HG03442 (cell line): ENCODE measurements around the gene DAAM1.

ENCODE experiments used
- ATAC-seq: cut with Tn5 transposase; IDR thresholded peaks from one replicate; pipeline ENCODE4 v1.9.1; 2021; ENCODE audit warnings: mild to moderate bottlenecking, moderate library complexity; ENCODE audit not compliant: unreplicated experiment

Gene DAAM1

GRCh38 chr14:59281609-59282377 lies 93.3 kb downstream of the DAAM1 start:
- no peak for ATAC-seq

GRCh38 chr14:59282378-59282765 lies 93.9 kb downstream of the DAAM1 start:
- ATAC-seq: no peak

- ATAC-seq: no peak
Observed at GRCh38 chr14:59283361-59283760, 94.9 kb downstream of the DAAM1 start.

- no peak for ATAC-seq
Observed at GRCh38 chr14:59284059-59284458, 95.6 kb downstream of the DAAM1 start.

- no peak for ATAC-seq
Observed at GRCh38 chr14:59292028-59292427, 103.6 kb downstream of the DAAM1 start.

- ATAC-seq: no peak
Observed at GRCh38 chr14:59292921-59293534, 104.6 kb downstream of the DAAM1 start.

GRCh38 chr14:59293935-59294661 lies 105.6 kb downstream of the DAAM1 start:
- ATAC-seq: no peak

- ATAC-seq: no peak
Observed at GRCh38 chr14:59294662-59294992, 106.2 kb downstream of the DAAM1 start.

- ATAC-seq: no peak
Observed at GRCh38 chr14:59295951-59296350, 107.5 kb downstream of the DAAM1 start.

- ATAC-seq: no peak
Observed at GRCh38 chr14:59296508-59296907, 108.0 kb downstream of the DAAM1 start.

GRCh38 chr14:59297071-59297776 lies 108.8 kb downstream of the DAAM1 start:
- ATAC-seq: no peak

GRCh38 chr14:59299731-59300130 lies 111.3 kb downstream of the DAAM1 start:
- ATAC-seq: no peak

- ATAC-seq: peak; percentile 82
Observed at GRCh38 chr14:59301354-59301753, 112.9 kb downstream of the DAAM1 start.

GRCh38 chr14:59302313-59302712 lies 113.8 kb downstream of the DAAM1 start:
- ATAC-seq: no peak

- no peak for ATAC-seq
Observed at GRCh38 chr14:59303216-59303615, 114.7 kb downstream of the DAAM1 start.

- no peak for ATAC-seq
Observed at GRCh38 chr14:59305231-59305630, 116.8 kb downstream of the DAAM1 start.

GRCh38 chr14:59305836-59306555 lies 117.5 kb downstream of the DAAM1 start:
- no peak for ATAC-seq

- no peak for ATAC-seq
Observed at GRCh38 chr14:59306775-59307174, 118.3 kb downstream of the DAAM1 start.

- ATAC-seq: no peak
Observed at GRCh38 chr14:59308086-59308485, 119.6 kb downstream of the DAAM1 start.

GRCh38 chr14:59308673-59309072 lies 120.2 kb downstream of the DAAM1 start:
- ATAC-seq: no peak
